Astrocyte of the spinal cord (primary cell): ENCODE data around the gene HSP90AB1.

Source experiments
- DNase-seq: peaks from one replicate; pipeline ENCODE4 v3.0.0; 2011; ENCODE audit warnings: low read depth, low spot score
- H3K4me3 ChIP-seq: 2 replicates; pipeline ENCODE4 v1.5.1; 2011; ENCODE audit warnings: low read depth, mild to moderate bottlenecking, low read length, moderate library complexity
- in situ Hi-C: cut with HindIII; loops from 2 replicates; pipeline ENCODE4 v1.10.0; 2017; ENCODE audit warnings: low sequenced_read_pairs
- TF ChIP-seq, protein P1 (sequence below): IDR thresholded peaks from 2 replicates; pipeline ENCODE4 v1.5.1; 2012; ENCODE audit warnings: low read depth, mild to moderate bottlenecking, low read length, inconsistent platforms

HSP90AB1 gene

DNA sequence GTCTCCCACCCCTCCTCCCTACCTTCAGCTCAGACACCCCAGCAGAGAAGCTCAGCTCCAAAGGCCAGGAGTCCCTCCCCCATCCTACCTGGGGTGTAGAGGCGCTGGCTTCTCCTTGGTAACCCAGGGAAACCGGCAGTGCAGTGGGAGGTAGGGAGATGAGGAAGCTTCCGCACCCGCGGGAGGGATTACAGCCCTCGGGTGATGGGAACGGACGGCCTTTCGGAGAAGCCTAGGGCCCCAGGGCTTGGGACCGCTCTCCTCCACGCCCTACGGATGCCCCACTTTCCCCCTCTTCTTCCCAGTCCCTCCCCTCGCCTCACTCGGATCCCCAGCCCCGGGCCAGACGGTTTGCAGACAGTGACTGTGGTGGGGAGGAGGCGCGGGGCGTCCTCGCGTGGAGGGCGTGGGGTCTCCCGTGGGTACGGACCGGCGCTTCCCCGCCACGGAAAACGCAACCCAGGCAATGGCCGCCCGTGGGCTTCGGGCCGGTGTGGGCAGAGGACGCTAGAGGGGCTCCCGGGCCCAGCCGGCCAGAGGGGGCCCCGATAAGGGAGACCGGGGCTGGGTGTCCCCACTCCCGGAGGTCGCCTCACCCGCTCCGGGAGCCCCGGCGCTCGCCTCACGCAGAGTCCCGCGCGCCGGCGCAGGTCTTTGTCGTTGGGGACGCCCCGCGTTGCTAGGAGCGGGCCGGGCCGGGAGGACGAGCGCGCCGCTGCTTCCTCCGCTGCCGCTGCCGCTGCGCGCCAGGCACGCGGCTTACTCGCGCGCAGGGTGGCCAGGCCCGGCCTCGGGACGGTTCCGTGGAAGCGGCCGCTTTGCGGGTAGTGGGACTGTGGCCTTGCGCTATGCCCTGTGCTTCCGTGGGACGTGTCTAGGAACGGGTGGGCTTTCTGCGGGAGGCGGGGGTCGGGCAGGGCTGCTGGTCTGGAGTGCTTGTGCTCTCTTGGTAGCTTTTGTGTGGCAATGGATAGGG lies 50.5 kb downstream of the HSP90AB1 start:
- peak; percentile 12 for DNase-seq
- in situ Hi-C loops, result no loop called here
- TF ChIP-seq, protein P1, sequence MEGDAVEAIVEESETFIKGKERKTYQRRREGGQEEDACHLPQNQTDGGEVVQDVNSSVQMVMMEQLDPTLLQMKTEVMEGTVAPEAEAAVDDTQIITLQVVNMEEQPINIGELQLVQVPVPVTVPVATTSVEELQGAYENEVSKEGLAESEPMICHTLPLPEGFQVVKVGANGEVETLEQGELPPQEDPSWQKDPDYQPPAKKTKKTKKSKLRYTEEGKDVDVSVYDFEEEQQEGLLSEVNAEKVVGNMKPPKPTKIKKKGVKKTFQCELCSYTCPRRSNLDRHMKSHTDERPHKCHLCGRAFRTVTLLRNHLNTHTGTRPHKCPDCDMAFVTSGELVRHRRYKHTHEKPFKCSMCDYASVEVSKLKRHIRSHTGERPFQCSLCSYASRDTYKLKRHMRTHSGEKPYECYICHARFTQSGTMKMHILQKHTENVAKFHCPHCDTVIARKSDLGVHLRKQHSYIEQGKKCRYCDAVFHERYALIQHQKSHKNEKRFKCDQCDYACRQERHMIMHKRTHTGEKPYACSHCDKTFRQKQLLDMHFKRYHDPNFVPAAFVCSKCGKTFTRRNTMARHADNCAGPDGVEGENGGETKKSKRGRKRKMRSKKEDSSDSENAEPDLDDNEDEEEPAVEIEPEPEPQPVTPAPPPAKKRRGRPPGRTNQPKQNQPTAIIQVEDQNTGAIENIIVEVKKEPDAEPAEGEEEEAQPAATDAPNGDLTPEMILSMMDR, result no peak
- H3K4me3 ChIP-seq, result peak overlapping the region; percentile 27

DNA sequence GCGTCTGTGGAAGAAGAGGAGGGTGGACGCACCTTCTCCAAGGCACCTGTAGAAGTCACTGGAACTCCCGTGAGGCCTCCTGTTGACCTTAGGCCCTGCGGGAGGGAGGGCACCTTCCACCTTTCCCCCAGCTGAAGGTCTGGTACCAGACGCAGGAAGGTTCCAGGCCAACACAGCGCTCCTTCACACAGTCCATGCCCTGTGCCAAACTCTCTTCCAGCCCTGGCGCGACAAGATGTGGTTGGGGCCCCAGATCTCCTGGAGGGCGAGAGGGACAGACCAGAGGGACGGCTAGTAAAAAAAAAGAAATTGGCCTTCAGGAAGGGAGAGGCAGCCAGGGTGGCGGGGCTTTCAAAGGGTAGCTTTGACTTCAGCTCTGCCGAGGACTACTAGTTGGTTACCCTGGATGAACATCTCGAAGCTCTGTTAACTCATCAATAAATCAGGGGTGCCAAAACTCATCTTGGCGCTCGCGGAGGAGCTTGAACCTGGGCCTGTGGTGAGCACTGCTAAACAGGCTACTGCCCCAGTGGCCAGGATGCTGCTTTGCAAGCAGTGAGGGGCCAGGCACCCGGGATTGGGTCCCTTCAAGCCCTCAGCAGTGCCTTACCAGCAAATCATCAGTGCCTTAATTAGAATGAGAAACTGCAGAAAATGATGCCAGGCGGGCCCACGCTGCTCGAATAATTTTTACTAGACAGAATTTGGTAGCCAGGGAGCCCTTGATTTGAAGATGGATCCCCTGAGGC lies 51.3 kb downstream of the HSP90AB1 start:
- DNase-seq, result no peak
- TF ChIP-seq, protein P1, result no peak
- no peak overlapping the region for H3K4me3 ChIP-seq
- in situ Hi-C loops, result no loop called here

DNA sequence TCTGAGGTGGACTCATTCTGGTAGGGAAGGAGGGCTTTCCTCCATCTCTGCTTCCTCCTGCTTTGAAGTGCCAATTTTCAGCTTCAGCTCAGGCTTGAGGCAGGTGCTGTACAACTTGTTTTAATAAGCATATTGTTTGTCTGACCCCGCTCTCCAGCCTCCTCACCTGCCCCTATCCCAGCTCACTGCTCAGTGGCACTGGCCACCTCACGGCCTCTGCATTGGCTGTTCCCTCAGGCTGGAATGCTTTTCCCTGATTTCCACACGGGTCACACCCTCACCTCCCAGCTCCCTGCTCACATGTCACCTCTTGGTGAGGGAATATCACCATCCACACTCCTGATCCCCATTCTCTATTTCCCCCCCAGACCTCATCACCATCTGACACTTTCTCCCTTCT lies 52.0 kb downstream of the HSP90AB1 start:
- TF ChIP-seq, protein P1, result no peak
- no peak overlapping the region for H3K4me3 ChIP-seq
- DNase-seq, result no peak
- in situ Hi-C loops, result no loop called here

DNA sequence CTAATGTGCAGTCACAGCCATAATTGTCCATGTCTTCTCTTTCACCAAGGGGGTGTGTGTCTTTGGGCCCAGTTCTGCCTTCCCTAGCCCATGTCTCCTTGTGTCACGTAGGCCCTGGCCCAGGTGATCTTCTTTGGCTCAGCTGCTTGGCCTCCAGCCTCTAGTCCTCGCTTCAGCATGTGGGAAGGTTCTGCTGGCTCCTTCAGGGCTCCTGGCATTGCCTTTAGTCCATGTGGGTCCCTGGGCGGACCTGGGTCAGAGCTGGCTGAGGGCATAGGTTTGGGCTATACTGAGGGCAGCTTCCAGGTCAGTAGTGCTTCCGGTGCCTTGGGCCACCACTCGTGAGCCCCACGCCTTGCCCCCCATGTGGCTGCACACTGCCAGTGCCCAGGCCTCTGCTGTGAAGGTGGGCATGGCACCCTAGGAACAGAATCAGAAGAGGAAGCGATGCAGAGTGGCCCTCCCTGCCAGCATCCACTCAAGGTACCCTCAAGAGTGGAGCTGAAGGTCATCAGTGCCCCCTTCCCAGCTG lies 53.5 kb downstream of the HSP90AB1 start:
- TF ChIP-seq, protein P1, result no peak
- in situ Hi-C loops, result no loop called here
- no peak for DNase-seq
- no peak overlapping the region for H3K4me3 ChIP-seq

DNA sequence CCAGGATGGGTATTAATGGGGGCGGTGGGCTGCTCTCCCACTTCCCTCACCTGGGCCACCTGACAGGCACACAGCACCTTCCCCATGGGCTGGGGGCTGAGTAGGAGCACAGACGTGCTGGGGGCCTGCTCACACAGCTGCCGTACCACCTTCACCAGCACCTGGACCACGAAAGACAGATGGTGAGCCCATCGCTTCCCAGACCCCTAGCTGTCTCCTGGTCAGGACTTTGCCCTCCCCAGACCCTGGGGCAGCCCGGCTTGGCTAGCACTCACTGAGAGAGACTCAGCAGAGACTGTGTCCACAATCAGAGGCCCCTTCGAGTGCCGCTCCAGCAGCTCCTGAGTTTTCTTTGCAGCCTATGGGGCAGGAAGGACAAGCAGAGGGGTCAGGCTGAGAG lies 54.2 kb downstream of the HSP90AB1 start:
- in situ Hi-C loops, result no loop called here
- no peak for DNase-seq
- TF ChIP-seq, protein P1, result no peak

DNA sequence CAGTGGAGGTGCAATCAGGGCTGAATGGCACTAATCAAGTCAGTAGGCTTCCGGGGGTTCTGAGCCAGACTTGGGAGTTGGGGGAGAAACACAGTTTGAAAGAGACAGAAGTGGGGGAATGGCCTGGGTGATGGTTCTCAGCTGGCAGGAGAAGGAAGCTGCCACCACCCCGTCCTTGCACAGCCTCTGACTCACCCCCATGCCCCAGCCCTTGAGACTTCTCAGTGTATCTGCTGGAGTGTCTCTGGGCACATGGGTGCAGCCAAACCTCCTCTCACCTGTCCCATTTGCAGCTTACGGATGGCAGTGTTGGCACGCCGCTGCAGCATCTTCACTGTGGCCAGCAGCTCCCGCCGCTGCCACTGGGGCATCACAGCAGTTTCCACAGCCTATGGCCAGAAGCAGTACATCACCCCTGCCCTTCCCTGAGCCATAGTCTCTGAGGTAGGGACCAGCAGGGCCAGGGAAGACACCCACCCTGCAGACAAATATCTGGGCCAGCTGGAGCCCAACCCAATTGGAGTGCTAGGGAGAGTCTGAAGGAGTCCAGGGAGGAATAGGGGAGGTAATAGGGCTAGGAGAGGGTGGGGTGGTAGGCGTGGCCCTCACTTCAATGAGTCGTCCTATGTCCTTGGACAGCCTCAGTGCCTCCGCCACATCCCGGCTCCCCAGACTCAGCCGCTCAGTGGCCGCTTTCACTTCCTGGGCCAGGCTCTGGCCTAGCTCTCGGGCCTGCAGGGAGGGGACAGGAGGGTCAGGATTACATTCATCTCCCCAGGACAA lies 55.1 kb downstream of the HSP90AB1 start:
- in situ Hi-C loops, result no loop called here
- H3K4me3 ChIP-seq, result no peak overlapping the region
- TF ChIP-seq, protein P1, result no peak
- DNase-seq, result no peak

More for the DNA sequence above, 54.2 kb downstream of the HSP90AB1 start:
- no peak overlapping the region for H3K4me3 ChIP-seq
